GM18907 (cell line): ENCODE data around the gene PSPC1.

Experiments
- ATAC-seq: cut with Tn5 transposase; IDR thresholded peaks from one replicate; pipeline ENCODE4 v1.9.1; 2021; ENCODE audit warnings: mild to moderate bottlenecking, moderate library complexity; ENCODE audit not compliant: unreplicated experiment

Gene PSPC1

GRCh38 chr13:19676168-19676567 lies 106.6 kb downstream of the PSPC1 start:
- ATAC-seq, result no peak

- ATAC-seq, result no peak
These were observed 107.8 kb downstream of the PSPC1 start for GRCh38 chr13:19674898-19675297.

GRCh38 chr13:19673473-19674430 lies 109.0 kb downstream of the PSPC1 start:
- no peak for ATAC-seq

- ATAC-seq, result no peak
These were observed 109.8 kb downstream of the PSPC1 start for GRCh38 chr13:19672990-19673389.

- no peak for ATAC-seq
These were observed 112.6 kb downstream of the PSPC1 start for GRCh38 chr13:19670147-19670546.

- ATAC-seq, result no peak
These were observed 114.0 kb downstream of the PSPC1 start for GRCh38 chr13:19668778-19669177.

GRCh38 chr13:19665427-19665859 lies 117.3 kb downstream of the PSPC1 start:
- no peak for ATAC-seq

- no peak for ATAC-seq
These were observed 118.1 kb downstream of the PSPC1 start for GRCh38 chr13:19664481-19665230.

- ATAC-seq, result no peak
These were observed 119.2 kb downstream of the PSPC1 start for GRCh38 chr13:19663416-19663979.

GRCh38 chr13:19661561-19661960 lies 121.2 kb downstream of the PSPC1 start:
- ATAC-seq, result no peak

GRCh38 chr13:19661126-19661525 lies 121.6 kb downstream of the PSPC1 start:
- no peak for ATAC-seq

- no peak for ATAC-seq
These were observed 123.9 kb downstream of the PSPC1 start for GRCh38 chr13:19658831-19659230.

GRCh38 chr13:19657872-19658591 lies 124.7 kb downstream of the PSPC1 start:
- no peak for ATAC-seq
